Measurements from ENCODE around the gene EHMT1. TPM values are rescaled to one million over a fixed set of nuclear protein-coding genes. Genes with fewer than 3 reads are reported as not detected.
A peak's percentile ranks its signal among the peaks of the same experiment; 100 is the strongest.
"Not testable (repeated sequence)": the region's sequence is repeated elsewhere in the genome, so short reads cannot be mapped to it uniquely, and the experiment has no call there.

Gene EHMT1
- total RNA-seq, 1 donor from 2014 or later = 38.3 TPM

GRCh38 chr9:137590469-137591383 lies 28.1 kb upstream of the EHMT1 start, which contains the start of gene ZMYND19:
ZMYND19 (minus strand) TSS chr9:137590512; CDS start chr9:137590263, 249 bp downstream.
- DNase-seq (ENCODE audit: low read depth in 2 of 2) = peak; percentile 72 to 91

GRCh38 chr9:137592767-137593166 lies 26.0 kb upstream of the EHMT1 start:
- no peak for DNase-seq (ENCODE audit: low read depth in 2 of 2)

- no peak for DNase-seq (ENCODE audit: low read depth in 2 of 2)
Observed at GRCh38 chr9:137593176-137593575, 25.6 kb upstream of the EHMT1 start.

GRCh38 chr9:137596577-137596976 lies 22.2 kb upstream of the EHMT1 start:
- not testable (repeated sequence) for DNase-seq (ENCODE audit: low read depth in 2 of 2)

- no peak for DNase-seq (ENCODE audit: low read depth in 2 of 2)
Observed at GRCh38 chr9:137598943-137599342, 19.9 kb upstream of the EHMT1 start.

- no peak for DNase-seq (ENCODE audit: low read depth in 2 of 2)
Observed at GRCh38 chr9:137602661-137603060, 16.1 kb upstream of the EHMT1 start.

- DNase-seq (ENCODE audit: low read depth in 2 of 2) = no peak
Observed at GRCh38 chr9:137603879-137604278, 14.9 kb upstream of the EHMT1 start.

GRCh38 chr9:137604345-137605086 lies 14.3 kb upstream of the EHMT1 start:
- DNase-seq (ENCODE audit: low read depth in 2 of 2) = no peak

- peak; percentile 61 to 92 for DNase-seq (ENCODE audit: low read depth in 2 of 2)
Observed at GRCh38 chr9:137605121-137606004, 13.4 kb upstream of the EHMT1 start, which contains the start of gene ARRDC1. ARRDC1 (plus strand) TSS chr9:137605686; CDS start chr9:137605718, 32 bp downstream.

- DNase-seq (ENCODE audit: low read depth in 2 of 2) = peak in 1 of 2 donors; percentile 18
Observed at GRCh38 chr9:137606005-137606621, 12.7 kb upstream of the EHMT1 start.

GRCh38 chr9:137606734-137607138 lies 12.1 kb upstream of the EHMT1 start:
- no peak for DNase-seq (ENCODE audit: low read depth in 2 of 2)

GRCh38 chr9:137607141-137607857 lies 11.5 kb upstream of the EHMT1 start:
- no peak for DNase-seq (ENCODE audit: low read depth in 2 of 2)

- DNase-seq (ENCODE audit: low read depth in 2 of 2) = no peak
Observed at GRCh38 chr9:137610944-137611343, 7.9 kb upstream of the EHMT1 start.

- DNase-seq (ENCODE audit: low read depth in 2 of 2) = peak in 1 of 2 donors; percentile 35
Observed at GRCh38 chr9:137611623-137612609, 6.9 kb upstream of the EHMT1 start.

GRCh38 chr9:137612741-137613142 lies 6.1 kb upstream of the EHMT1 start:
- DNase-seq (ENCODE audit: low read depth in 2 of 2) = no peak

- DNase-seq (ENCODE audit: low read depth in 2 of 2) = no peak
Observed at GRCh38 chr9:137613259-137613658, 5.5 kb upstream of the EHMT1 start.

- DNase-seq (ENCODE audit: low read depth in 2 of 2) = no peak
Observed at GRCh38 chr9:137613738-137614523, 4.9 kb upstream of the EHMT1 start.
